Measurements from ENCODE around the gene TRMU. TPM values are rescaled to one million over a fixed set of nuclear protein-coding genes. Genes with fewer than 3 reads are reported as not detected.

The TRMU gene
- total RNA-seq, 2 experiments from 2014 or later = 87.2 to 98.1 TPM

GRCh38 chr22:46346680-46347405 lies 11.3 kb downstream of the TRMU start:
- TF ChIP-seq CTCF (IDR thresholded peaks at IDR 0.05) = no peak
- intact Hi-C loops (cut with micrococcal nuclease) = no loop called here
- H3K27ac Mint-ChIP-seq = no peak overlapping the region
- H3K36me3 Mint-ChIP-seq (ENCODE audit: low read depth) = peaks cover 47% of the 10 kb centered on the region
- ATAC-seq (no peak), DNase-seq (no peak)
- ChIA-PET CTCF (no interaction called here), POLR2A (no interaction called here)
- no peak overlapping the region for H3K4me3 Mint-ChIP-seq
- H3K9me3 Mint-ChIP-seq = no peaks in the 10 kb centered on the region
- H3K4me1 Mint-ChIP-seq (ENCODE audit: low read depth) = peaks cover 3% of the 10 kb centered on the region
- H3K27me3 Mint-ChIP-seq = no peaks in the 10 kb centered on the region

GRCh38 chr22:46347646-46348045 lies 12.1 kb downstream of the TRMU start:
- Mint-ChIP-seq H3K36me3 (ENCODE audit: low read depth) (peaks cover 53% of the 10 kb centered on the region), H3K27ac (no peak overlapping the region), H3K9me3 (no peaks in the 10 kb centered on the region), H3K27me3 (no peaks in the 10 kb centered on the region), H3K4me1 (ENCODE audit: low read depth) (peaks cover 1% of the 10 kb centered on the region), H3K4me3 (no peak overlapping the region)
- CTCF ChIA-PET = interaction anchor here (1.1 kb wide), 1 partner anchor 20 kb away, joined by 3 read pairs; no protein-coding TSS in a partner anchor
- POLR2A ChIA-PET = no interaction called here
- DNase-seq (no peak), ATAC-seq (no peak)
- intact Hi-C loops (cut with micrococcal nuclease) = no loop called here
- TF ChIP-seq CTCF (IDR thresholded peaks at IDR 0.05) = no peak

GRCh38 chr22:46348099-46348695 lies 12.7 kb downstream of the TRMU start:
- no peaks in the 10 kb centered on the region for H3K27me3 Mint-ChIP-seq
- ATAC-seq (no peak), DNase-seq (no peak)
- ChIA-PET POLR2A (no interaction called here), CTCF (interaction anchor here (1.1 kb wide), 1 partner anchor 19 kb away, joined by 3 read pairs; no protein-coding TSS in a partner anchor)
- no peak overlapping the region for H3K4me3 Mint-ChIP-seq
- H3K36me3 Mint-ChIP-seq (ENCODE audit: low read depth) = peaks cover 55% of the 10 kb centered on the region
- intact Hi-C loops (cut with micrococcal nuclease) = no loop called here
- no peak overlapping the region for H3K27ac Mint-ChIP-seq
- peaks cover 4% of the 10 kb centered on the region for H3K4me1 Mint-ChIP-seq (ENCODE audit: low read depth)
- no peak for TF ChIP-seq CTCF (IDR thresholded peaks at IDR 0.05)
- H3K9me3 Mint-ChIP-seq = no peaks in the 10 kb centered on the region

GRCh38 chr22:46349238-46349637 lies 13.7 kb downstream of the TRMU start:
- TF ChIP-seq CTCF (IDR thresholded peaks at IDR 0.05) = no peak
- intact Hi-C loops (cut with micrococcal nuclease) = no loop called here
- ChIA-PET CTCF (interaction anchor here (0.9 kb wide), 1 partner anchor 193 kb away, joined by 3 read pairs; no protein-coding TSS in a partner anchor), POLR2A (interaction anchor here (0.7 to 1.3 kb wide), 2 partner anchors 13 to 222 kb away, joined by 3 read pairs; partner anchors contain the start of gene TRMU)
- H3K4me3 Mint-ChIP-seq = no peak overlapping the region
- H3K36me3 Mint-ChIP-seq (ENCODE audit: low read depth) = peaks cover 57% of the 10 kb centered on the region
- ATAC-seq (no peak), DNase-seq (no peak)
- no peak overlapping the region for H3K27ac Mint-ChIP-seq
- H3K4me1 Mint-ChIP-seq (ENCODE audit: low read depth) = peaks cover 4% of the 10 kb centered on the region
- H3K27me3 Mint-ChIP-seq = no peaks in the 10 kb centered on the region
- no peaks in the 10 kb centered on the region for H3K9me3 Mint-ChIP-seq

GRCh38 chr22:46349681-46350080 lies 14.2 kb downstream of the TRMU start:
- Mint-ChIP-seq H3K4me3 (no peak overlapping the region), H3K27me3 (no peaks in the 10 kb centered on the region), H3K27ac (no peak overlapping the region), H3K36me3 (ENCODE audit: low read depth) (peaks cover 56% of the 10 kb centered on the region), H3K4me1 (ENCODE audit: low read depth) (peaks cover 4% of the 10 kb centered on the region), H3K9me3 (no peaks in the 10 kb centered on the region)
- ATAC-seq (no peak), DNase-seq (no peak)
- no peak for TF ChIP-seq CTCF (IDR thresholded peaks at IDR 0.05)
- intact Hi-C loops (cut with micrococcal nuclease) = no loop called here
- POLR2A ChIA-PET = interaction anchor here (0.7 to 1.3 kb wide), 2 partner anchors 14 to 223 kb away, joined by 3 read pairs; partner anchors contain the start of gene TRMU
- CTCF ChIA-PET = interaction anchor here (0.9 kb wide), 1 partner anchor 192 kb away, joined by 3 read pairs; no protein-coding TSS in a partner anchor
